K562 (cell line): ENCODE data around the gene CLCN2. TPM values are rescaled to one million over a fixed set of nuclear protein-coding genes. Genes with fewer than 3 reads are reported as not detected.
A peak's percentile ranks its signal among the peaks of the same experiment; 100 is the strongest.

Experiments used
- ARHGAP35 ChIP-seq: fragments of 450-650 bp; IDR thresholded peaks from 2 replicates; pipeline ENCODE4 v1.6.1; 2018; ENCODE audit not compliant: partially characterized antibody
- CREBBP ChIP-seq: IDR thresholded peaks from one replicate; pipeline ENCODE4 v1.6.1; 2012; ENCODE audit warnings: low read depth, mild to moderate bottlenecking, control low read depth, inconsistent platforms, low read length
- ELF2 ChIP-seq: fragments of 250-450 bp; sonication (Bioruptor Pico); IDR thresholded peaks from 2 replicates; pipeline ENCODE4 v1.5.0; 2021; ENCODE audit warnings: mild to moderate bottlenecking
- FOXK2 ChIP-seq, 2 experiments: fragments of 450-650 bp; IDR thresholded peaks in 1 of 2; conservative IDR thresholded peaks in 1 of 2; 2 replicates each; pipeline ENCODE4 v1.6.1; 2016; ENCODE audit warnings: low read depth in 2 of 2, mild to moderate bottlenecking in 1 of 2
- FOXP1 ChIP-seq: sonication (generic); formaldehyde crosslinking; IDR thresholded peaks from 2 replicates; pipeline ENCODE4 v1.8.0; 2022; ENCODE audit warnings: mild to moderate bottlenecking, missing genetic modification reagents
- GTF2F1 ChIP-seq: IDR thresholded peaks from 2 replicates; pipeline ENCODE4 v1.6.1; 2011; ENCODE audit warnings: low read depth, low read length, improper control_type of control experiment
- MAFK ChIP-seq: IDR thresholded peaks from 2 replicates; pipeline ENCODE4 v1.6.1; 2011; ENCODE audit warnings: low read length, improper control_type of control experiment
- MEF2D ChIP-seq: conservative IDR thresholded peaks from 2 replicates; pipeline ENCODE4 v1.6.1; 2016; ENCODE audit warnings: low read depth, missing genetic modification characterization, missing compliant biosample characterization
- NFYB ChIP-seq: IDR thresholded peaks from 2 replicates; pipeline ENCODE4 v1.6.1; 2011; ENCODE audit warnings: mild to moderate bottlenecking, moderate library complexity; ENCODE audit not compliant: insufficient read length; ENCODE audit errors: extremely low read depth
- TAF7 ChIP-seq: fragments of 450-650 bp; IDR thresholded peaks from 2 replicates; pipeline ENCODE4 v1.6.1; 2016; ENCODE audit warnings: missing genetic modification characterization, missing compliant biosample characterization
- TAF9B ChIP-seq: fragments of 450-650 bp; IDR thresholded peaks from 2 replicates; pipeline ENCODE4 v1.6.1; 2018; ENCODE audit warnings: mild to moderate bottlenecking; ENCODE audit not compliant: partially characterized antibody
- polyA plus RNA-seq, 8 experiments: library from polyadenylated mRNA; depleted of rRNA in 4 of 8; stranded (reverse) in 5 of 8; unstranded in 3 of 8; fragments of >200 nt; fragmentation: Nextera tagmentation in 2 of 8; fragmentation: Illumina TruSeq in 1 of 8; extraction: Ambion mirVana in 2 of 8; extraction: Trizol in 1 of 8; gene quantifications; 2 replicates each; pipeline versions ENCODE4 v1.2.1 to v1.2.3, GENCODE V29; 2011 to 2014; ENCODE audit warnings: inconsistent platforms in 1 of 8, missing spikeins in 1 of 8
- total RNA-seq, 7 experiments: library from RNA; depleted of rRNA in 6 of 7; stranded (reverse); fragments of >200 nt in 6 of 7; fragmentation: Illumina TruSeq in 2 of 7; extraction: Trizol in 2 of 7; gene quantifications; 2 replicates each; pipeline versions ENCODE4 v1.2.1 to v1.2.3, GENCODE V29; 2011 to 2021; ENCODE audit warnings: low replicate concordance in 1 of 7
- TF ChIP-seq, protein P1 (sequence below): fragments of 450-650 bp; IDR thresholded peaks from 2 replicates; pipeline ENCODE4 v1.6.1; 2016; ENCODE audit warnings: mild to moderate bottlenecking, moderate library complexity
- TF ChIP-seq, protein P2 (sequence below): sonication (generic); formaldehyde crosslinking; IDR thresholded peaks from 2 replicates; pipeline ENCODE4 v1.8.0; 2023; ENCODE audit warnings: mild to moderate bottlenecking, missing genetic modification reagents

The CLCN2 gene
- total and polyA plus RNA-seq, 9 of the 15 experiments (the other 6 are each of a cell fraction or from before 2014, with no cell fraction given): 0.10 to 14.0 (median 6.9) TPM

DNA sequence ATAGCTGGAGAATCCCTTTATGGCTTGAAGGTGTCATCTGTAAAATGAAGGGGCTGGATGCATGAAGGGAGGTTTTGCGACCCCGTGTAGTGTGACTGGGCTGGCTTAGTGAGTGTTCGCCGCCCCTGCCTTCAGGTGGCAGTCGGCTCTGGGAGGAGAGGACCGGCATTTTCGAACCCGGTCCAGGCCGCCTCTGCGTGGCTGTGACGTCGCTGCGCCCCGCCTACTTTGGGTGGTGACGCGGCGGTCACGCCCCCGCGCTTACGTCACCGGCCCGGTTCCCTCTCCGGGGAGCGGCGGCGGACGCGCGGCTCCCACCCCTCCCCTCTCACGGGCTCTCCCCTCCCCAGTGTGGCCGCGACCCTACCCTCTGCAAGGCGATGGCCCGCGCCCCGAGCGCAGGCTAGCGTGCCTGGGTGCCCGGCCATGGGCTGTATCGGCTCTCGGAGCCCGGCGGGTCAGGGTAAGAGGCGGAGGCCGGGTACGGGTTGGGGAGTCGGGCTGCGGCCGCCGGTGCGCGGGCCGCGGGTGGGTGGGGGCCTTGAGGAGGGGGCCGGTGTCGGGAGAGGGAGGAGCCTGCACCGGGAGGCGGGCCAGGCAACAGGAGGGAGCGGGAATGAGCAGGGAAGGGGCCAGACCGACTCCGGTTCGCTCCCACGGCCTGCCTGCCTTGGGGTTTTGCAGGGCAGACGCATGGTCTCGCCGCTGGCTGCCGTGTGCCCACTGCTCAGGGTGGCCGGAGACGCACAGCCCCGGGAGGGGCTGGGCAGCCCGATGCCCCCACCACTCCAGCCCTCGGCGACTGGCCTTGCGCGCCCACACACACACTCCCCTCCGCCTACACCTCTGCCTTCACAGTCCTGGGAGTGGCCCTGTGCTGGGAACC lies 25.5 kb downstream of the CLCN2 start (continued):
- TF ChIP-seq, protein P1, sequence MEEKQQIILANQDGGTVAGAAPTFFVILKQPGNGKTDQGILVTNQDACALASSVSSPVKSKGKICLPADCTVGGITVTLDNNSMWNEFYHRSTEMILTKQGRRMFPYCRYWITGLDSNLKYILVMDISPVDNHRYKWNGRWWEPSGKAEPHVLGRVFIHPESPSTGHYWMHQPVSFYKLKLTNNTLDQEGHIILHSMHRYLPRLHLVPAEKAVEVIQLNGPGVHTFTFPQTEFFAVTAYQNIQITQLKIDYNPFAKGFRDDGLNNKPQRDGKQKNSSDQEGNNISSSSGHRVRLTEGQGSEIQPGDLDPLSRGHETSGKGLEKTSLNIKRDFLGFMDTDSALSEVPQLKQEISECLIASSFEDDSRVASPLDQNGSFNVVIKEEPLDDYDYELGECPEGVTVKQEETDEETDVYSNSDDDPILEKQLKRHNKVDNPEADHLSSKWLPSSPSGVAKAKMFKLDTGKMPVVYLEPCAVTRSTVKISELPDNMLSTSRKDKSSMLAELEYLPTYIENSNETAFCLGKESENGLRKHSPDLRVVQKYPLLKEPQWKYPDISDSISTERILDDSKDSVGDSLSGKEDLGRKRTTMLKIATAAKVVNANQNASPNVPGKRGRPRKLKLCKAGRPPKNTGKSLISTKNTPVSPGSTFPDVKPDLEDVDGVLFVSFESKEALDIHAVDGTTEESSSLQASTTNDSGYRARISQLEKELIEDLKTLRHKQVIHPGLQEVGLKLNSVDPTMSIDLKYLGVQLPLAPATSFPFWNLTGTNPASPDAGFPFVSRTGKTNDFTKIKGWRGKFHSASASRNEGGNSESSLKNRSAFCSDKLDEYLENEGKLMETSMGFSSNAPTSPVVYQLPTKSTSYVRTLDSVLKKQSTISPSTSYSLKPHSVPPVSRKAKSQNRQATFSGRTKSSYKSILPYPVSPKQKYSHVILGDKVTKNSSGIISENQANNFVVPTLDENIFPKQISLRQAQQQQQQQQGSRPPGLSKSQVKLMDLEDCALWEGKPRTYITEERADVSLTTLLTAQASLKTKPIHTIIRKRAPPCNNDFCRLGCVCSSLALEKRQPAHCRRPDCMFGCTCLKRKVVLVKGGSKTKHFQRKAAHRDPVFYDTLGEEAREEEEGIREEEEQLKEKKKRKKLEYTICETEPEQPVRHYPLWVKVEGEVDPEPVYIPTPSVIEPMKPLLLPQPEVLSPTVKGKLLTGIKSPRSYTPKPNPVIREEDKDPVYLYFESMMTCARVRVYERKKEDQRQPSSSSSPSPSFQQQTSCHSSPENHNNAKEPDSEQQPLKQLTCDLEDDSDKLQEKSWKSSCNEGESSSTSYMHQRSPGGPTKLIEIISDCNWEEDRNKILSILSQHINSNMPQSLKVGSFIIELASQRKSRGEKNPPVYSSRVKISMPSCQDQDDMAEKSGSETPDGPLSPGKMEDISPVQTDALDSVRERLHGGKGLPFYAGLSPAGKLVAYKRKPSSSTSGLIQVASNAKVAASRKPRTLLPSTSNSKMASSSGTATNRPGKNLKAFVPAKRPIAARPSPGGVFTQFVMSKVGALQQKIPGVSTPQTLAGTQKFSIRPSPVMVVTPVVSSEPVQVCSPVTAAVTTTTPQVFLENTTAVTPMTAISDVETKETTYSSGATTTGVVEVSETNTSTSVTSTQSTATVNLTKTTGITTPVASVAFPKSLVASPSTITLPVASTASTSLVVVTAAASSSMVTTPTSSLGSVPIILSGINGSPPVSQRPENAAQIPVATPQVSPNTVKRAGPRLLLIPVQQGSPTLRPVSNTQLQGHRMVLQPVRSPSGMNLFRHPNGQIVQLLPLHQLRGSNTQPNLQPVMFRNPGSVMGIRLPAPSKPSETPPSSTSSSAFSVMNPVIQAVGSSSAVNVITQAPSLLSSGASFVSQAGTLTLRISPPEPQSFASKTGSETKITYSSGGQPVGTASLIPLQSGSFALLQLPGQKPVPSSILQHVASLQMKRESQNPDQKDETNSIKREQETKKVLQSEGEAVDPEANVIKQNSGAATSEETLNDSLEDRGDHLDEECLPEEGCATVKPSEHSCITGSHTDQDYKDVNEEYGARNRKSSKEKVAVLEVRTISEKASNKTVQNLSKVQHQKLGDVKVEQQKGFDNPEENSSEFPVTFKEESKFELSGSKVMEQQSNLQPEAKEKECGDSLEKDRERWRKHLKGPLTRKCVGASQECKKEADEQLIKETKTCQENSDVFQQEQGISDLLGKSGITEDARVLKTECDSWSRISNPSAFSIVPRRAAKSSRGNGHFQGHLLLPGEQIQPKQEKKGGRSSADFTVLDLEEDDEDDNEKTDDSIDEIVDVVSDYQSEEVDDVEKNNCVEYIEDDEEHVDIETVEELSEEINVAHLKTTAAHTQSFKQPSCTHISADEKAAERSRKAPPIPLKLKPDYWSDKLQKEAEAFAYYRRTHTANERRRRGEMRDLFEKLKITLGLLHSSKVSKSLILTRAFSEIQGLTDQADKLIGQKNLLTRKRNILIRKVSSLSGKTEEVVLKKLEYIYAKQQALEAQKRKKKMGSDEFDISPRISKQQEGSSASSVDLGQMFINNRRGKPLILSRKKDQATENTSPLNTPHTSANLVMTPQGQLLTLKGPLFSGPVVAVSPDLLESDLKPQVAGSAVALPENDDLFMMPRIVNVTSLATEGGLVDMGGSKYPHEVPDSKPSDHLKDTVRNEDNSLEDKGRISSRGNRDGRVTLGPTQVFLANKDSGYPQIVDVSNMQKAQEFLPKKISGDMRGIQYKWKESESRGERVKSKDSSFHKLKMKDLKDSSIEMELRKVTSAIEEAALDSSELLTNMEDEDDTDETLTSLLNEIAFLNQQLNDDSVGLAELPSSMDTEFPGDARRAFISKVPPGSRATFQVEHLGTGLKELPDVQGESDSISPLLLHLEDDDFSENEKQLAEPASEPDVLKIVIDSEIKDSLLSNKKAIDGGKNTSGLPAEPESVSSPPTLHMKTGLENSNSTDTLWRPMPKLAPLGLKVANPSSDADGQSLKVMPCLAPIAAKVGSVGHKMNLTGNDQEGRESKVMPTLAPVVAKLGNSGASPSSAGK: no peak
- TF ChIP-seq FOXP1 (CRISPR knock-in tag): no peak
- TF ChIP-seq GTF2F1: no peak
- no peak for TF ChIP-seq ARHGAP35
- no peak for TF ChIP-seq TAF7 (tag)
- TF ChIP-seq TAF9B: no peak
- peak in 1 of 2 experiments; percentile 33; a peak in 1 of 4 replicates for TF ChIP-seq FOXK2 (conservative IDR thresholded peaks at IDR 0.05 in 1 of 2, IDR thresholded peaks at IDR 0.05 in 1 of 2; ENCODE audit: low read depth in 2 of 2)
- no peak for TF ChIP-seq NFYB
- TF ChIP-seq MAFK: no peak
- TF ChIP-seq, protein P2, sequence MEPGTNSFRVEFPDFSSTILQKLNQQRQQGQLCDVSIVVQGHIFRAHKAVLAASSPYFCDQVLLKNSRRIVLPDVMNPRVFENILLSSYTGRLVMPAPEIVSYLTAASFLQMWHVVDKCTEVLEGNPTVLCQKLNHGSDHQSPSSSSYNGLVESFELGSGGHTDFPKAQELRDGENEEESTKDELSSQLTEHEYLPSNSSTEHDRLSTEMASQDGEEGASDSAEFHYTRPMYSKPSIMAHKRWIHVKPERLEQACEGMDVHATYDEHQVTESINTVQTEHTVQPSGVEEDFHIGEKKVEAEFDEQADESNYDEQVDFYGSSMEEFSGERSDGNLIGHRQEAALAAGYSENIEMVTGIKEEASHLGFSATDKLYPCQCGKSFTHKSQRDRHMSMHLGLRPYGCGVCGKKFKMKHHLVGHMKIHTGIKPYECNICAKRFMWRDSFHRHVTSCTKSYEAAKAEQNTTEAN (CRISPR knock-in tag): no peak
- TF ChIP-seq ELF2 (CRISPR knock-in tag): peak; percentile 66; the same call in 1 of the 2 replicates
- TF ChIP-seq MEF2D (tag): no peak
- TF ChIP-seq CREBBP: no peak
